ENCODE measurements around the gene SLC1A4.

The SLC1A4 gene

DNA sequence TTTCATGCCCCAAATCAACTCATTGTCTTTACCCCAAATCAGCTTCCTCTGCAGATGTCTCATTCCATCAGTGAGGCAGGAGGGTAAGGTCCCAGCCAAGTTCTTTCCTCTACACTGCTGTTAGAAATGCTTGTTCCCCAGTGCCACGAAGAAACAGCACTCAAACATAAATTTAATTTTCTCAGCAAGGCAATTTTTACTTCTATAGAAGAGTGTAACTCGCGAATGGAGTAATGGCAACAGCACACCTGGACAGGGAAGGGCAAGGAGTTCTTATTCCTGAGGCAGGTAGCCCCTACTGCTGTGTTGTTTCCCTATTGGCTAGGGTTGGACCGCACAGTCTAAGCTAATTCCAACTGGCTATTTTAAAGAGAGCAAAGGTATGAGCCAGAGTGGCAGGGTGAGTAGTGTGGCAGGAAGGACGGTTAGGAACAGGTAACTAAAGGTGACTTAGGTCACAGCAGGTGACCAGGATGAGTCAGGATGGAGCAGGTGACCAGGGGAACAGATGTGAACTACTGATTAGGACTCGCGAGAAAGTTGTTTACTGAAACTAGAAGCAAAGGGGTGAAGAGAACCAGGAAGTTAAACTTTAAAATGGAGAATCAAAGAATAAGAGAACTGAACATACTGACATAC, 55.0 kb downstream of the SLC1A4 start:
- no peak overlapping the region for H3K27ac ChIP-seq
- H3K9me3 ChIP-seq (ENCODE audit: severe bottlenecking), result peaks cover 9% of the 10 kb centered on the region
- peaks cover 25% of the 10 kb centered on the region for H3K36me3 ChIP-seq

DNA sequence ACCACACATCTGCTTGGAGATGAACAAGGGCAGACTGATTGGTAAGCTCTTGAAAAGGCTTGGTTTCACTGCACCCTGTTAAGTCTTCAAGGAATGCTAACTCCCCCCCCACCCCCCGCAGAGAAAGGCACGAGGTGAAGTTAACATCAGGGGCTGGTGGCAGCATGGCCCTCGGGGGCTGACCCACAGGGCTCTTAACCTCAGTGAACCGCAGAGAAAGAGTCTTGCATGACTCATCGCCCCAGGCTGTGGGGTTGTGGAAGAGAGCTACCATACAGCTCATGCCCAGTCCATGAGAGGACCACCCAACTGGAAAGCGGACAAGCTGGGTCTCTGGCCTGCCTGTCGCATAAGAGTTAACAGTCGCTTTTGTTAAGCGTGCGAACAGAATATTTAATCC, 56.5 kb downstream of the SLC1A4 start:
- Histone ChIP-seq H3K27ac (no peak overlapping the region), H3K4me3 (ENCODE audit: low read depth, low read length) (no peak overlapping the region), H3K36me3 (peaks cover 23% of the 10 kb centered on the region), H3K27me3 (ENCODE audit: insufficient read depth, low read depth, severe bottlenecking) (no peaks in the 10 kb centered on the region), H3K9me3 (ENCODE audit: severe bottlenecking) (peaks cover 9% of the 10 kb centered on the region)
- no peak for DNase-seq
- TF ChIP-seq, protein P1, sequence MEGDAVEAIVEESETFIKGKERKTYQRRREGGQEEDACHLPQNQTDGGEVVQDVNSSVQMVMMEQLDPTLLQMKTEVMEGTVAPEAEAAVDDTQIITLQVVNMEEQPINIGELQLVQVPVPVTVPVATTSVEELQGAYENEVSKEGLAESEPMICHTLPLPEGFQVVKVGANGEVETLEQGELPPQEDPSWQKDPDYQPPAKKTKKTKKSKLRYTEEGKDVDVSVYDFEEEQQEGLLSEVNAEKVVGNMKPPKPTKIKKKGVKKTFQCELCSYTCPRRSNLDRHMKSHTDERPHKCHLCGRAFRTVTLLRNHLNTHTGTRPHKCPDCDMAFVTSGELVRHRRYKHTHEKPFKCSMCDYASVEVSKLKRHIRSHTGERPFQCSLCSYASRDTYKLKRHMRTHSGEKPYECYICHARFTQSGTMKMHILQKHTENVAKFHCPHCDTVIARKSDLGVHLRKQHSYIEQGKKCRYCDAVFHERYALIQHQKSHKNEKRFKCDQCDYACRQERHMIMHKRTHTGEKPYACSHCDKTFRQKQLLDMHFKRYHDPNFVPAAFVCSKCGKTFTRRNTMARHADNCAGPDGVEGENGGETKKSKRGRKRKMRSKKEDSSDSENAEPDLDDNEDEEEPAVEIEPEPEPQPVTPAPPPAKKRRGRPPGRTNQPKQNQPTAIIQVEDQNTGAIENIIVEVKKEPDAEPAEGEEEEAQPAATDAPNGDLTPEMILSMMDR (IDR thresholded peaks at IDR 0.05; ENCODE audit: low read depth, low read length), result no peak

More for the DNA sequence above, 55.0 kb downstream of the SLC1A4 start:
- TF ChIP-seq, protein P1 (IDR thresholded peaks at IDR 0.05; ENCODE audit: low read depth, low read length), result no peak
- no peak for DNase-seq
- Histone ChIP-seq H3K27me3 (ENCODE audit: insufficient read depth, low read depth, severe bottlenecking) (no peaks in the 10 kb centered on the region), H3K4me3 (ENCODE audit: low read depth, low read length) (no peak overlapping the region)

DNA sequence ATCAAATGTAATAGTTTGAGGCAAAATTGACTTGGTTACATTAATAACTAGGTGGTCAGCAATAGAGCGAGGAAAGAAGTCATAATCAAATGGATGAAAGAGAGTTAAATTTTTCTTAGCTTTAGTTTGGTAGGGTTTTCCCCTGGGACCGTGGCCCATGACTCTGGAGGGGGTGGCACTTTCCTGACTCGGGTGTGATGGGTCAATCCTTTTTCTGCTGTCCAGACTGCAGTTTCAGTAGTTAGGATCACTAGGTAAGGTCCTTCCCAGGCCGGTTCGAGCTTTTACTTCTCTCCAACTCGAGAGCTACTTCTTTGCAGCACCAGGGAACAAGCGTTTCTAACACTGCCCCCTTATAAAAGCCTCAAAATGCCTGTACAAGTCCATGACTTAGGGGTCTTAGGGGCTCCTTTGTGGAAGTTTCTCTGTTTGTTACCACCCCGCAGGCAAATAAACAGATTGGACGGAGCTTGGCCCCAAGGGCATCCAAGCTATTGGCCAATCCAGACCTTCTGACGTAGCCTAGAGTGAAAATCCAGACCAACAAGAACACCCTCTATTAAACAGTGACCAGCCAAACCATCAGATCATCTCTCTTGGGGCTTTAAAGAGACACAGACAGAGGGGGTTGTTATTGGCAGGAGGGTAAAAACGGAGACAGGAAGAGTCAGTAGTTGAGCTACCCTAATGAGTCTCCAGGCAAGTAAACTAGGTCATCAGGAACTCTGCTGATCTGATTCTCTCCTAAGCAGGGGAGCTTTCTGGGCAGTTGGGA, 57.6 kb downstream of the SLC1A4 start:
- TF ChIP-seq, protein P1 (IDR thresholded peaks at IDR 0.05; ENCODE audit: low read depth, low read length), result no peak
- Histone ChIP-seq H3K36me3 (peaks cover 20% of the 10 kb centered on the region), H3K9me3 (ENCODE audit: severe bottlenecking) (peaks cover 9% of the 10 kb centered on the region), H3K27me3 (ENCODE audit: insufficient read depth, low read depth, severe bottlenecking) (no peaks in the 10 kb centered on the region), H3K4me3 (ENCODE audit: low read depth, low read length) (no peak overlapping the region), H3K27ac (no peak overlapping the region)
- no peak for DNase-seq

DNA sequence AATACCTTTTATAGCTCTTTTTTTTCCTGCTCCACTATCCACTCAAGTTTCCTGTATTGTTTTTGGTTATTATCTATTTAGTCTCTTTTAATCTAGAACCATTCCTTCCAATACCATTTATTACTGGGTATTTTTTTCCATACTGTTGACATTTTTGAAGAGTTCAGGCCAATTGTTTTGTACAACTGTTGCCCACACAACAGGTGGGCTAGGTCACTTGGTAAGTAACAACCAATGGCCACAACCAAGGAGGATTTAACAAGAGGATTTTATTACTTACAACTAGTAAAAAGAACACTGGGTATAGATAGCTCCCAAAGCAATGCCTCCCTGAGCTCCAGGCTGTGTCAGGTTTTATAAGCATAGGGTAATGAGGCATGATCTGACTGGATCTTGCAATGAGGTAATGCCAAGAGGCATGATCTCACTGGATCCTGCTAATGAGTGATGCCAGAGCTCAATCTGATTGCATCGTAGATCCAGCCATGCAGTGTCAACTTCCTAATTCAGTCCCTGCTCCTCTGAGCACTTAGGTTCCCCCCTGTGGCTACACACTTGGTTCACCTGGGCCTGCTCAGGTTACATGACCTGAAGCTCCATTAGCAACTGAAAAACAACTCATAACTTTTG, 59.9 kb downstream of the SLC1A4 start:
- Histone ChIP-seq H3K4me3 (ENCODE audit: low read depth, low read length) (no peak overlapping the region), H3K9me3 (ENCODE audit: severe bottlenecking) (peaks cover 4% of the 10 kb centered on the region), H3K27me3 (ENCODE audit: insufficient read depth, low read depth, severe bottlenecking) (no peaks in the 10 kb centered on the region), H3K36me3 (peaks cover 11% of the 10 kb centered on the region), H3K27ac (no peak overlapping the region)
- no peak for DNase-seq
- TF ChIP-seq, protein P1 (IDR thresholded peaks at IDR 0.05; ENCODE audit: low read depth, low read length), result no peak

DNA sequence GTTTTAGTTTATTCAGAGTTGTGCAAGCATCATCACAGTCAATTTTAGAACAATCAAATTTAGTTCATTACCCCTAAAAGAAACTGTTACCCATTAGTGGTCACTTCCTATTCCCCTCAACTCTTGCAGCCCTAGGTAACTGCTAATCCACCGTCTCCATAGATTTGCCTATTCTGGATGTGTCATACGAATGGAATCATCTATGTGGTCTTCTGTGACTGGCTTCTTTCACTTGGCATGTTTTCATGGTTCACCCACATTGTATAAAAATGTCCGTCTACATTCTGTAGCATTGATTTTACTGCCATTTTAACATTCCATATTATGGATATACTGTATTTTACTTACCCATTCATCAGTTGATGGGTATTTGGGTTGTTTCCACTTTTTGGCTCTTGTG, 61.7 kb downstream of the SLC1A4 start:
- no peak for DNase-seq
- Histone ChIP-seq H3K4me3 (ENCODE audit: low read depth, low read length) (no peak overlapping the region), H3K27ac (no peak overlapping the region), H3K27me3 (ENCODE audit: insufficient read depth, low read depth, severe bottlenecking) (no peaks in the 10 kb centered on the region), H3K36me3 (no peaks in the 10 kb centered on the region), H3K9me3 (ENCODE audit: severe bottlenecking) (no peaks in the 10 kb centered on the region)
- TF ChIP-seq, protein P1 (IDR thresholded peaks at IDR 0.05; ENCODE audit: low read depth, low read length), result no peak

All from WERI-Rb-1 (cell line).